GM19468 (cell line): ENCODE results near the gene OOSP4B.
"Not testable (repeated sequence)": the region's sequence is repeated elsewhere in the genome, so short reads cannot be mapped to it uniquely, and the experiment has no call there.

Experiments
- ATAC-seq: cut with Tn5 transposase; IDR thresholded peaks from one replicate; pipeline ENCODE4 v1.9.1; 2021; ENCODE audit warnings: mild to moderate bottlenecking, moderate library complexity, moderate number of reproducible peaks; ENCODE audit not compliant: unreplicated experiment; ENCODE audit errors: extremely low read depth

OOSP4B gene

DNA sequence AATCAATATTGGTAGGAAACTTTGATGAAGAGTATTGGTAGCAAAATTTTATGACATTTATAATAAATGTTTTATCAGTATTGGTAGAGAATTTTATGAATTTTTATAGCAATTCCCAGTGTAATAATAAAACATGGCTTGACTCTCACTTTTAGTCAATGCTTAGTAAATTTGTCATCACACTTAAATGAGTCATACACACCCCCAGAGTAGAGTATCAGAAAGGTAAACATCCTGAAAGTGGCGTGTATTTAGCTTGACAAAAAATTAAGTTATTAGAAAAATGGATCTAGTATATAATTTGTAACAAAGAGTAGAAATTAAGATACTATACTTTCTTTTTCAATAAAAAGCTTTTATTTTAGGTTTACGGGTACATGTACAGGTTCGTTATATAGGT, 42.1 kb downstream of the OOSP4B start:
- no peak for ATAC-seq

DNA sequence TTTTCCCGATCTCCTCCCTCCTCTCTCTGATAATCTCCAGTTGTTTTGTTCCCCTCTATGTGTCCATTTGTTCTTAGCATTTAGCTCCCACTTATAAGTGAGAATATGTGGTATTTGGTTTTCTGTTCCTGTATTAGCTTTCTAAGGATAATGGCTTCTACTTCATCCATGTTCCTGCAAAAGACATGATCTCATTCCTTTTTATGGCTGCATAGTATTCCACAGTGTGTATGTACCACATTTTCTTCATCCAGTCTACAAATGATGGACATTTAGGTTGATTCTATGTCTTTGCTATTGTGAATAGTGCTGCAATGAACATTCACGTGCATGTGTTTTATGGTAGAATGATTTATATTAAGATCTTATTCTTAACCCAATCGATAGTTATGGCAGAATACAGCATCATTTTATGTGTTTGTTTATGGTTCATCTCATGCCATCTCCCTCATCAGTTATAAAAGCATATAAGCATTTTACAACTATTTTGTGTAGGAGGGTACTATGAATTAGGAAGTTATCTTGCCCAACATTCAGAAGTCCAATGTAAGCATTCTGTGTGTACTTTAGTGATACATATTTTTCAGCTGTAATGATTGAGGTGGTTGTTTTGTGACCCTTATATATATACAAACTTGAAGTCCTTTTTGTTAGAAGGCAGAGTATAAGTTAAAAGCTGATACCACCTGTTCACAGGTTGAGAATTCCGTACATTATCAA, 42.7 kb downstream of the OOSP4B start:
- ATAC-seq: no peak

DNA sequence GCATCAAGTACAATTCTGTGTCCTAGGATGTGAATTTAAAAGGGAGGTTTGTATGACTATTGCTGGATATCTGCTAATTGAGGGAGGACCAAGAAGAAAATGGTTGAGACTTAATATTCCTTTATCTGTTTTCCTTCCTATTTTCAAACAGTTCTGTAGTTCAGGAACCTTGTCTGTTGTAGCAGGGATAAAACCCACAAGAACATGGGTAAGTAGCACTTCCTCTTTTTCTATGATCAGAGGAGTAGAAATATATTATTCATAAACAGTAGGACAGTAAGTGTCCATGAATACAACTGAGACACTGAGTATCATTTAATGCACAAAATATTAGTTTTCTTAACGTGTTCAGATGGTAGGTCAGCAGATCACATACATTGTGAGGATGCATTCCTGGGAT, 47.1 kb downstream of the OOSP4B start:
- no peak for ATAC-seq

DNA sequence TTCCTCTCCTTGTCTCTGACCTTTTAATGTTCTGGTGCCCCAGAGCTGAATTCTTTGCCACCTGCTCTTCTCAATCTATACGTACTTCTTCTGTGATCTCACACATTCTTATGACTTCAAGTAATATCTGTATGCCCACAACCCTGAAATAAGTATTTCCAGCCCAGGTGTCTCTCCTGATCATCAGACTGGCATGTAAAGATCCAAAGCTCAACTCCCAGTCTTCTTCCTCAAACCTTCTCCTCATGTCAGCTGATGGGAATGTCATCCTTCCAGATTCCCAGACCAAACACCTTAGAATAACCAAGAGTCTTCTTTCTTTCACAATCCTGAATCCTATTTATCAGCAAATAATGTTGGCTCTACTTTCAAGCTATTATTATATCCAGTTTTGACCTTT, 48.8 kb downstream of the OOSP4B start:
- ATAC-seq: no peak

DNA sequence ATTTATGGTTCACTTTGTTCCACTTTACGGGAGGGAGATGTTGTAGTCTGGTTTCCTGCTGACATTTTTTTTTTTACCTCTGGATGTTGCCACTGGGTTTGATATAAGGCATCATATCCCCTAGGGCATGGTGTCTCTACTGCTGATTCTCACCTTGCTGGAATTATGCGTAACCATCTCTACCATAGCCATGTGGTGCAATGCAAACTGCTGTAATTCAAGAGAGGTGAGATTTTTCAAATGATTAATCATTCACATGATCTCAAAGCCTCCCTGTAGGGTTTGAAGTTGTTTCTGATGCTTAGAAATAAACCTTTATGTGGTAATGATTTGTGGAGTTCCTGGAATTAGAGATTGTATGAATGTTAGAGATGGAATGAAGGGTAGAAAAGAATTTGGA, 52.5 kb downstream of the OOSP4B start:
- ATAC-seq: no peak

DNA sequence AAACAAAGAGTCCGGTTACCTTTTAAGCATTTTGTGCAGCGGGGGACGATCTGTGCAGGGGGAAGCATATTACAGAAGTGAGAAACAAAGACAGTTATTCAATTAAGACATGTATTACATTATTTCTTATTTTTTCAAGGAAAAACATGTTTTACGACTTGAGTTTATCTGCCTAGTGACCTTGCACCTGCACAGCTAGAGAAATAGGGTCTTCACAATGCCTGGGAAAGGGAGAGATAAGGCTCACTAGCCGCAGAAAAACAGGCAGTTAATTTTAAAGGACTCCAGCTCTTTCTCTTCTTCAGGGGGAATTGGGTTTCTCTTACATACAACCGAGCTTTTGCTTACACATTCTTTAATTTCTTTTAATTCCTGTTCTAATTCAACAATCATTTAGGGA, 54.7 kb downstream of the OOSP4B start:
- not testable (repeated sequence) for ATAC-seq

DNA sequence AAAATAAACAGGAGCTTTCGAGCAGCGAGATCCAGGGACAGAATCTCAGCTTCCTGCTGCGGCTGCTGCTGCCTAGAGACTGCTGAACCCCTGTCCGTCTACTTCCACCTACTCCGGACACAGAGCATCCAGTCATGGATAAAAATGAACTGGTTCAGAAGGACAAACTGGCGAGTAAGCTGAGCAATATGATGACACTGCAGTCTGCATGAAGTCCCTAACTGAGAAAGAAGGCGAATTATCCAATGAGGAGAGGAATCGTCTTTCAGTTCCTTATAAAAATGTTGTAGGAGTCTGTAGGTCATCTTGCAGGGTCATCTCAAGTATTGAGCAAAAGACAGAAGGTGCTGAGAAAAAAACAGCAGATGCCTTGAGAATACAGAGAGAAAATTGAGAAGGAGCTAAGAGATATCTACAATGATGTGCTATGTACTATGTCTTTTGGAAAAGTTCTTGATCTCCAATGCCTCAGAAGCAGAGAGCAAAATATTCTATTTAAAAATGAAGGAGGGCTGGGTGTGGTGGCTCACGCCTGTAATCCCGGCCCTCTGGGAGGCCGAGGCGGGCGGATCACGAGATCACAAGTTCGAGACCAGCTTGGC, 60.3 kb downstream of the OOSP4B start:
- ATAC-seq: no peak

DNA sequence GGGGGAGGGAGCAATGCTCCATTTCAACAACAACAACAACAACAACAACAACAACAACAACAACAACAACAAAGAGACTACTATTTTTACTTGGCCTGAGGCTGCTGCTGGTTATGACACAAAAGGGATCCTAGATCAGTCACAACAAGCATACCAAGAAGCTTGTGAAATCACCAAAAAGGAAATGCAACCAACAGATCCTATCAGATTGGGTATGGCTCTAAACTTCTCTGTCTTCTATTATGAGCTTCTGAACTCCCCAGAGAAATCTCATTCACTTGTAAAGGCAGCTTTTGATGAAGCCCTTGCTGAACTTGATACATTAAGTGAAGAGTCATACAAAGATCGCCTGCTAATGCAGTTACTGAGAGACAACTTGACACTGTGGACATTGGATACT, 61.0 kb downstream of the OOSP4B start:
- ATAC-seq: no peak

DNA sequence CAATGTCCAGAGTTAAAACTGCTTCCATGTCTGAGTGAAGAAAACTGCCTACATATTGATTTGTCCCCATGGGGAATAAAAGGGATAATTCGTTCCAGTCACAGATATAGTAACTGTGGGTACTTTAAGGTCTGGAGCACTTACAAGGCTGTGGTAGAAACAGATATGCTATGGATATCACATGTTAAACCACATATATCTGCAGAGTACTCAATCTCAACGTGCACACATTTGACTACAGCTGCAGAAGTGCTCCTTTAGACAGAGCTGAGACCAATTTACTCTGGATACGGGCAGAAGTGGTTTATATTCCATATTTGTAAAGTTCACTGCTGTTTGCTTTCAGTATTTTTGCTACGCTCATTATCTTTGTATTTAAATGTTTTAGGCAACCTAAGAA, 61.8 kb downstream of the OOSP4B start:
- no peak for ATAC-seq

DNA sequence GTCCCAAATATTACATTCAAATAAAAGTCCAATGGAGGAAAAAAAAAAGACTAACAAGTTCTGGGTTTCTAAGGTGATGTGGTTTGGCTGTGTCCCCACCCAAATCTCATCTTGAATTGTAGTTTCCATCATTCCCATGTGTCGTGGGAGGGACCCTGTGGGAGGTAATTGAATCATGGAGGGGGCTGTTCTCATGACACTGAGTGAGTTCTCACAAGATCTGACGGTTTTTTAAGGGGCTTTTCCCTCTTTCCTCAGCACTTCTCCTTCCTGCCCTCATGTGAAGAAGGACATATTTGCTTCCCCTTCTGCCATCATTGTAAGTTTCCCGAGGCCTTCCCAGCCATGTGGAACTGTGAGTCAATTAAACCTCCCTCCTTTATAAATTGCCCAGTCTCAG, 63.6 kb downstream of the OOSP4B start:
- ATAC-seq: no peak
